Fibroblast of peridontal ligament (primary cell): Measurements from ENCODE around the gene C20orf141.
"Not testable (repeated sequence)": the region's sequence is repeated elsewhere in the genome, so short reads cannot be mapped to it uniquely, and the experiment has no call there.

Source experiments
- DNase-seq: peaks from one replicate; pipeline ENCODE4 v3.0.0-alpha.2; 2010; ENCODE audit errors: extremely low read depth

Gene C20orf141

GRCh38 chr20:2814587-2815051 lies at the start of gene C20orf141:
Gene C20orf141 (plus strand): TSS chr20:2814987. CDS start chr20:2815185, 198 bp downstream.
- DNase-seq: peak; percentile 99

GRCh38 chr20:2767768-2768631 lies 46.8 kb upstream of the C20orf141 start:
- peak; percentile 69 for DNase-seq

GRCh38 chr20:2768632-2769015 lies 46.2 kb upstream of the C20orf141 start:
- DNase-seq: no peak

- not testable (repeated sequence) for DNase-seq
Observed at GRCh38 chr20:2770091-2770490, 44.7 kb upstream of the C20orf141 start.

GRCh38 chr20:2771631-2772080 lies 43.1 kb upstream of the C20orf141 start:
- no peak for DNase-seq

GRCh38 chr20:2773812-2774211 lies 41.0 kb upstream of the C20orf141 start:
- no peak for DNase-seq

GRCh38 chr20:2775139-2775538 lies 39.6 kb upstream of the C20orf141 start:
- DNase-seq: no peak

- DNase-seq: no peak
Observed at GRCh38 chr20:2778602-2779321, 36.0 kb upstream of the C20orf141 start.

- no peak for DNase-seq
Observed at GRCh38 chr20:2780948-2781347, 33.8 kb upstream of the C20orf141 start.

- DNase-seq: no peak
Observed at GRCh38 chr20:2783908-2784566, 30.8 kb upstream of the C20orf141 start.

- DNase-seq: no peak
Observed at GRCh38 chr20:2793471-2793870, 21.3 kb upstream of the C20orf141 start.

GRCh38 chr20:2794202-2794748 lies 20.5 kb upstream of the C20orf141 start:
- DNase-seq: no peak

GRCh38 chr20:2794866-2795447 lies 19.8 kb upstream of the C20orf141 start:
- DNase-seq: no peak

- no peak for DNase-seq
Observed at GRCh38 chr20:2795451-2795850, 19.3 kb upstream of the C20orf141 start.

- no peak for DNase-seq
Observed at GRCh38 chr20:2796011-2796660, 18.7 kb upstream of the C20orf141 start.

GRCh38 chr20:2797136-2797983 lies 17.4 kb upstream of the C20orf141 start:
- DNase-seq: no peak

- no peak for DNase-seq
Observed at GRCh38 chr20:2798095-2798805, 16.5 kb upstream of the C20orf141 start.

- DNase-seq: no peak
Observed at GRCh38 chr20:2798814-2799213, 16.0 kb upstream of the C20orf141 start.

- DNase-seq: no peak
Observed at GRCh38 chr20:2799271-2799670, 15.5 kb upstream of the C20orf141 start.
